Activated T-cell treated with anti-CD3 and anti-CD28 coated beads for 4 hours (primary cell): Measurements from ENCODE around the gene LAMA2.

Experiments
- DNase-seq: peaks from one replicate; pipeline ENCODE4 v3.0.0-alpha.2; 2020

The LAMA2 gene

GRCh38 chr6:129096651-129097290 is 213.8 kb downstream of the LAMA2 start:
- no peak for DNase-seq

- DNase-seq, result no peak
Measured at GRCh38 chr6:129098061-129098553, 215.2 kb downstream of the LAMA2 start.

DNA sequence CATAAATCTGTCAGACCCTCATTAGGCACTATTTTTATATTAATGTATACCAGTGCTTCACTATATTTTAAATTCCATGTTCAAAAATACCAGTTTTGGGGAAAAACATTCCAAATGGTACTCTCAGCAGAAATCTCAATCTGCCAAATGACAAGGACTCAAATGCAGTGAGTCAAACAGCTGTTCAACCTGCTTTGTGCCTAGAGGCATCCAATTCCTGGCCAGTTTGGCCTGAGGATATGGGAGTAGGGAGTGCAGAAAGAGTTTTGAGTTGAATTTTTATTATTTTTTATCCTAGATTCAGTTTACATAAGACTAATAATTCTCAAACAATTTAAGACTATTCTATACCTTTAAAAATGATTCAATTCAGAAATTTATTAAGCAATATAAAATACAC is 216.8 kb downstream of the LAMA2 start:
- no peak for DNase-seq

- DNase-seq, result no peak
Measured at GRCh38 chr6:129100164-129100563, 217.2 kb downstream of the LAMA2 start.

DNA sequence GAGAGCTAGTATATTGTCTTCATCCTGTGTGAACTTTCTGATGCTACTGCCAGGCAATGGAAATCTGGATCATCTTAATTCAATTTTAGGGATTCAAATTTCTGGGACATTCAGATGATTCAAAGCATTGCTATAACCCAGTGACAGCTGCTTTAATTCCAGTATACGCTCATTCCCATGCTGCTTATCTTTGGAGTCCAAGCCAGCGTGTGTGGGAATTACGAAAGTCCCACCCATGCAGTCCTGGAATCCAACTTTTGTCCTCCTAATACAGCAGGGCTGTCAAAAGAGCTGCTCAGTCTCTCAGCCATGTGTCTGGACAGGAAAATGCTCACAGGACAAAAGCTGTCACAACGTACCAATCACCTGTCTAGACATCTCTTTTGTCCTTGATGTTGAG is 219.8 kb downstream of the LAMA2 start:
- no peak for DNase-seq

- no peak for DNase-seq
Measured at GRCh38 chr6:129104131-129104530, 221.2 kb downstream of the LAMA2 start.

DNA sequence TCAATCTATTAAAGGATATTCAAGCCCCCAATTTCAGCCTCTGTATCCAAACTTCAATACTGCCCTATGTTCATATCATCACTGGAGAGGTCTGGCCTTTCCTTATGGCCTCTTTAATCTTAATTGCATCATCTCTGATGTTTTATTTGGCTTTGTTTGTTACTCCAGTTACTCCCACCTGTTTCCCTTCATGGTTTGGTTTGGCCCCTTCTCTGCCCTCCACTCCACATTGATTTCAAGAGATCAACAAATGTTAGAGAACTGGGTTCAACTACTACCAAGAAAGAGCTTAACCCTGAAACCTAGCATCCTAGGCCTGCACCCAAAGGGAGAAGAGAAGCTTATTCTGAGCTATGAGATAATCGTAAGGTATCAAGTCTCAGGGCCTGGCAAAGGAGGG is 221.6 kb downstream of the LAMA2 start:
- DNase-seq, result no peak

DNA sequence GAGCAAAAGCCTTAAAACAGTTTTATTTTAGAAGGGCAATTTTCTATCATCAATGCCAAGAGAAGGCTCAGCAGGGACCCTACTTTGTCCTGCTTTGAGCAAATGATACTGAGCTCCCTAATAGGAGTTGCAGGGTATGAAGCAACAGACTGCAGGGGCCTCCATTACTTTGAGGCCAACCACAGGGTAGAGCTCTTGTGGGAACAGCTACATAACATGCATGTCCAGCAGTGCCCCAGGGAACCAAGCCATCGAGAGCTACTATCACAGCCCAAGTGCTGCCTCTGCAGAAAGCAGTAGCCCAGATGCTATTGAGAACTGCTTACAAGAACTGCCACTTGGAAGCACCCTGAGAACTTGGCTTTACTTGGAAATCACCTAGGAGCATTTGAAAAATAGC is 222.1 kb downstream of the LAMA2 start:
- no peak for DNase-seq

- DNase-seq, result no peak
Measured at GRCh38 chr6:129105793-129106192, 222.9 kb downstream of the LAMA2 start.

DNA sequence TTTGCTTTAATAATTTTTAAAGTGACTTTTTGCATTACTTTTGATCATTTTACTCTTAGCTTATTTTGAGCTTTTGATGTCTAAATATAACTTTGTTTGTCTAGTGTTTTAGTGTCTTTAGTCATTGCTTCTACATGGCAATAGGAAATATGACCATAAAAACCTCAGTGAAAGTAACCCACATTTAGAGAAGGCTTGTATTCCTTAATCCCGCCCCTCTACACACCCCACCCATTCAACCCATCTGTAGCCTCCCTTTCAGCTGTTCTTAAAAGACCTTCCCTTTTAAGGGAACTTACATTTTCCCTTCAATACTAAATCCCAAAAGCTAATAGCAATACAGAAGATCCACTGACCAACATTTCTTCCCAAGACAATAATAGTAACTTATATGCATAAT is 225.4 kb downstream of the LAMA2 start:
- no peak for DNase-seq

GRCh38 chr6:129110690-129111343 is 227.9 kb downstream of the LAMA2 start:
- DNase-seq, result no peak

DNA sequence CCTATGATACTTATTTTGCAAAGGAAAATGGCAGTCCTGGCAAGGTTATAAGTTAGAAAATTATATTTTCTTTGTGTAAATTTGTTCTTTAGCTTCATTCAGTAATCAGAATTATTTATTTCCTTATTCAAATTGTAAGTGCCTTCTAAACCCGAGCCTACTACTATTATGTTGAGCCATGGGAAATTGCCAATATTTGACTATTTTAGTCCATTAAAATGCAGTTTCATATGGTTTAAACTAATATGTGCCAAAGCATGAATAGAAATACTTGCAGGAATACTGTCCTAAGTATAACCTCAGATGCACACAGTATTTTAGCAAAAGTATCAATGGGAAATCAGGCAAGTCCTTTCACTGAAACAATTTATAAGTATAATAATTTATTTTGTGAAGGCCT is 228.4 kb downstream of the LAMA2 start:
- DNase-seq, result no peak

- no peak for DNase-seq
Measured at GRCh38 chr6:129111853-129112252, 228.9 kb downstream of the LAMA2 start.

- no peak for DNase-seq
Measured at GRCh38 chr6:129112591-129112990, 229.7 kb downstream of the LAMA2 start.

GRCh38 chr6:129113637-129114036 is 230.7 kb downstream of the LAMA2 start:
- DNase-seq, result no peak

DNA sequence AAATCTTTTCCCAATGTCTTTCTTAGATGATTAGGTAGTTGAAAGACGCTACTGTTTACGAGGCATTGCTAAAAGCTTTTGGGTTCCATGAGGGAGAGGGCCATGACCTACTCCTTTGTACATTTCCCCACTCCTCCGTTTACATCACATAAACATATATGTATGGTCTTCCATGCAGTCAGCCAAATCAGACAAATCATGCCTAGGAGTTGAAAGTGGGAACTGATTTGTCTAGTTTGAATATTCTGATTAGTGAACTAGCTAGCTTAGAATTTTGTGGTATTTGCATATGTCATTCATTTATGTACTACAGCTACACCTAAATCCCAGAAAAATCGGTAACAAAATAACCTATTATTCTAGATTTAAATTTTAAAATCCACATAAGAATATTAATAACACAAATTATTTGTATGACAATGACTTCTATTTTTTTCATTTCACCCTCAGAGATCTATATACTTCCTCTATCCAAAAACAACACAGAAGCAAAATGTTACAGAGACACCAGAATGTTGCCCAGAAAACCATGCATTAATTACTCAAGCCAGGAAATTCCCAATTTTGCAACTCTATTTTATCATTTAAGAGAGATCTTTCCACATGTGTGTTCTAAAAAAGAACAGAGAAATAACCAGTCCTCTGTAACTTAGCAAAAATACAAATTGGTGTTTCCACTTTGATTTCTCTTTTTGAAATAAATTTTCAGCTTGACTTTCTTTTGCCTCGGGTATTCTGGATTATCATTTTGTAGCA is 231.9 kb downstream of the LAMA2 start:
- no peak for DNase-seq

GRCh38 chr6:129115471-129115870 is 232.5 kb downstream of the LAMA2 start:
- no peak for DNase-seq

GRCh38 chr6:129117355-129117754 is 234.4 kb downstream of the LAMA2 start:
- no peak for DNase-seq

DNA sequence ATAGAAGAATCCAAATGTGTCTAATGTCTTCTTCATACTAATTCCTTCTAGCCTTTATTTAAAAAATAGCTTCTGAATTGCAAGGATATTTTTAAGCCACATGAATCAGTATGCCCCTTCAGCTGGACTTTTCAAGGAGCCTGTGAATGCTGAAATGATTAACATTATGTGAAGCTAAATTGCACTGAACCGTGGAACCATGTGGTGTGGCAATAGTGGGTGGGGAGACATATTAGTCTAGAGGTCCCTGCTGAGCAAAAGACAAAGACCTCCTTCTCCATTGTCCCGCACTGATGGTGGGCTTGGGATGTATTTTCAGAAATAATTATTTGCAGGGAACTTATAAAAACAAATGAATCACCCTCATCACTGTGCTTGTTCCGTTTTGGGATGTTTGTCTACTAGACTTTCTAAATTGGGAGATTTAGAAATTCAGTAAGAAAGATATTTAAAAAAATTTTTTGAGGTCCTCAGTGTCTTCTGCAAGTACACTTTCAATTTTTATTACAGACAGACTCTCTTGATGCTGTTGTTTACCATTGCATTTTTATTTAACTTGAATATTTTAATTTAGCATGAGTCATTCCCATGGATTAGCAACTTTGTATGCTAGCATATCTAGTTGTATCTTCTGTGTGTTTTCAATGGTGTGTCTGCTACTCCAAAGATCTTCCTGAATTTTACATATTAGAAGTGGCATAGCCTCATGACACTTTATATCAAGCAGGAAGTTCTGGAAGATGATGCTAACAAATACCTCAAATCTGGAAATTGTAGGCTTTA is 238.1 kb downstream of the LAMA2 start:
- DNase-seq, result no peak

- DNase-seq, result no peak
Measured at GRCh38 chr6:129124347-129124746, 241.4 kb downstream of the LAMA2 start.

GRCh38 chr6:129130106-129130505 is 247.2 kb downstream of the LAMA2 start:
- no peak for DNase-seq

DNA sequence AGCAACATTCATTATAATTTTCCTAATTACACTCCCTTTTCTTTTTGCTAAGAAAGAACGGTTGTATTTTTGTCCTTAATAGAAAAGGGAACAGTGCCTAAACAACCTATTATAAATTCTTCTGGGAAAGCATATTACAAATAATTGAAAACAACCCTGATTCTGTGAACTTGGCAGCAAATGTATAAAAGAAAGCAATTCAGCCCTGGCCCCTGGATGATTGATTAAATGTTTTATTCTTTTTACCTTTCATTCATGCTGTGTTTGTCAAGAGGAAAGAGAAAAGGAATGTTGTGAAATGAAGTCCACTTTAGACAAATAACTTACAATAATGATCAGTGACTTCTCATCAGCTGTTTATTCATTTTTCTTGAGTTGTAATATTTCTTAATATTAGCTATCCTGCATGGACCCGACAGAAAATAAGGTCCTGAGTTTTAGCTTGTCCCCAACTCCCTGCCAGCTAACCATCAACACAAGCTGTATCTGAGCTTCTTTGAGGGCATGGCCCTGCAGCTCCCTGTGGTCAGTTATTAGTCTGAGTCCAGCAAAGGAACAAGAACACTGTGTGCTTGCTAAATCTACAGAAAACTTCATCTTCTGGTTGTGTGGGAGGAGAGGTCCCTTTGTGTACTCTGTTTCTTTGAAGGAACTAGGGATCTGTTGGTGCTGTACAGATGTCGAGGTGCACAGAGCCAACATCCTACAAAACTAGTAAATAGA is 248.2 kb downstream of the LAMA2 start:
- DNase-seq, result no peak

DNA sequence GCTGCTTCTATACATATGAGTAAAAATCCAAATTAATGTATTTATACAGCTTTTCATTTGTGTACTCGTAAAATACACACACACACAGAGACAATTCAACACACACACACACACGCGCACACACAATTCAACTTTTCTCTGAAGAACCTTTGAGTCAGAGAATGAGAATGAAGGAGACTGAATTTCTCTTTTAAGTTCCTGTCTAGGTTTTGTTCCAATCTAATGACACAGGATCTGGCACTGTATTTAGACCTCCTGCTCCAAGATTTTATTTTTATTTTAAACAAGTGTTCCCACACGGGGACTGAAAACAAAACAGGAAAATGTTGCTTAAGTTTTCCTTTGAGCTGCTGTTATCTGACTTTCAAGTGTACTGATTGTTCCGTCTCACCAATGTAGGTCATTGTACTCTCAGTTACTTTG is 250.8 kb downstream of the LAMA2 start:
- no peak for DNase-seq
